SU-DHL-6 (cell line): ENCODE measurements around the gene GREM1.

ENCODE experiments used
- EZH2phosphoT487 ChIP-seq: fragments of 200-600 bp; sonication (generic), shearing (Covaris generic); conservative IDR thresholded peaks from 2 replicates; pipeline ENCODE4 v1.6.1; 2018; ENCODE audit warnings: mild to moderate bottlenecking, antibody characterized with exemption, low read length, moderate library complexity, mixed read lengths
- TF ChIP-seq, protein P1 (sequence below): fragments of 200-600 bp; sonication (generic); IDR thresholded peaks from one replicate; pipeline ENCODE4 v1.5.1; 2017; ENCODE audit warnings: antibody characterized with exemption, mild to moderate bottlenecking, low read length, moderate library complexity; ENCODE audit not compliant: insufficient read depth, poor library complexity, severe bottlenecking

DNA sequence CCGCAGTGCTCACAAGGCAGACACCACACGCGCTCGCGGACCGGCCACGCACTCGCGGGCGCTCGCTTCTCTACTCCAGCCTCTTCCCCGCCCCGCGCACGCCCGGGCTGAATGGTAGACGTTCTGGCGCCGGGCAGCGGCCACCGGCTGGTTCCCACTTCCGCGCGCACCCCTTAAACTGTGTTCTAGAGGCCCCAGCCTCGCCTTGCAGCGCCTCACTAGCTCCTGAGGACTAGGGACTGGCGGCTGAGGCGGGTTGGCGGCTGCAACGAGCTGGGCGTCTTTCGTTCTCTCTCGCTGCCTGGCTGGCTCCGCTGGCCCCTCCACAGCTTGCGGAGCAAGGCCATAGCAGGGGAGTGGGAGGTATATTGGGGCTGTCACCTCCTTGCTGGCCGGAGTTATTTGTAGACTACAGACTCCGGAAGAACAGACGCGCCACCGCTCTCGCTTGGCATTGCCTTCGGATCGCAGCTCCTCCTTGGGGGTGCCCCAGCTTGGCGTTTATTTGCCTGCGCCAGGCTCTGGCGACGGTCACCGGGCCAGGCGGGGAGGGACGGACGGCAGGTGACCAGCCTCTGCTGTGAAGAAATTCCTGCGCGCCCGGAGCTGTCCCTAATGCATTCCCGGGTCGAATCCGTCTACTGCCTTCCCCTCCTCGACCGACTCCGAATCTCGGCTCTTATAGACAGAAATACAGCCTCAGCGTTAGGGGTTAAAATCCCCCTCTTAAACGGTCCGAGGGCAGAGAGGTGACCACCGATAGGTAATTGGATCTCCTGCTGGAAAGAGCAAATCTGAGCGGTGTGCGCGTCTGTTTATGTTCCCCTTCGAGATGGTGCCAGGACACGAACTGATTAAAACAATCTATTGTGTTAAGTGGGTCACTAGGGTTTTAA is 1.3 kb downstream of the GREM1 start:
- TF ChIP-seq, protein P1, sequence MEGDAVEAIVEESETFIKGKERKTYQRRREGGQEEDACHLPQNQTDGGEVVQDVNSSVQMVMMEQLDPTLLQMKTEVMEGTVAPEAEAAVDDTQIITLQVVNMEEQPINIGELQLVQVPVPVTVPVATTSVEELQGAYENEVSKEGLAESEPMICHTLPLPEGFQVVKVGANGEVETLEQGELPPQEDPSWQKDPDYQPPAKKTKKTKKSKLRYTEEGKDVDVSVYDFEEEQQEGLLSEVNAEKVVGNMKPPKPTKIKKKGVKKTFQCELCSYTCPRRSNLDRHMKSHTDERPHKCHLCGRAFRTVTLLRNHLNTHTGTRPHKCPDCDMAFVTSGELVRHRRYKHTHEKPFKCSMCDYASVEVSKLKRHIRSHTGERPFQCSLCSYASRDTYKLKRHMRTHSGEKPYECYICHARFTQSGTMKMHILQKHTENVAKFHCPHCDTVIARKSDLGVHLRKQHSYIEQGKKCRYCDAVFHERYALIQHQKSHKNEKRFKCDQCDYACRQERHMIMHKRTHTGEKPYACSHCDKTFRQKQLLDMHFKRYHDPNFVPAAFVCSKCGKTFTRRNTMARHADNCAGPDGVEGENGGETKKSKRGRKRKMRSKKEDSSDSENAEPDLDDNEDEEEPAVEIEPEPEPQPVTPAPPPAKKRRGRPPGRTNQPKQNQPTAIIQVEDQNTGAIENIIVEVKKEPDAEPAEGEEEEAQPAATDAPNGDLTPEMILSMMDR: no peak
- no peak for TF ChIP-seq EZH2phosphoT487
